H1 (cell line): ENCODE measurements around the gene FGFR2. TPM values are rescaled to one million over a fixed set of nuclear protein-coding genes. Genes with fewer than 3 reads are reported as not detected.
A peak's percentile ranks its signal among the peaks of the same experiment; 100 is the strongest.

Experiments used
- CTCF ChIA-PET: fragments of 300-600 bp; sonication (Branson Sonifier 250); formaldehyde crosslinking; loops from one replicate; lab custom pipeline; 2021; ENCODE audit not compliant: partially characterized antibody; lab: Charles Lee
- POLR2A ChIA-PET: fragments of 300-600 bp; sonication (Branson Sonifier 250); formaldehyde crosslinking; loops from one replicate; lab custom pipeline; 2021; ENCODE audit warnings: inconsistent platforms; ENCODE audit not compliant: partially characterized antibody; lab: Charles Lee
- DNase-seq, 2 experiments: peaks; one replicate each; pipeline versions ENCODE4 v3.0.0 to v3.0.0-alpha.2; 2010 to 2022; ENCODE audit warnings: low spot score in 2 of 2, low read depth in 1 of 2, mixed read lengths in 1 of 2
- FAIRE-seq: peaks from 2 replicates; lab custom pipeline; 2011; peaks lifted over from hg19 to GRCh38; lab: Jason Lieb, UNC
- H2AFZ ChIP-seq: 2 replicates; pipeline ENCODE4 v1.8.1; 2012; ENCODE audit warnings: low read length, inconsistent platforms
- H2AK5ac ChIP-seq: 2 replicates; pipeline ENCODE4 v1.6.1; 2013; ENCODE audit warnings: low read depth, low read length
- H2BK120ac ChIP-seq: replicated peaks from 2 replicates; pipeline ENCODE3; 2013; ENCODE audit warnings: low read depth, low read length, inconsistent platforms
- H2BK12ac ChIP-seq: 2 replicates; pipeline ENCODE4 v1.6.1; 2013; ENCODE audit warnings: low read depth, low read length
- H2BK15ac ChIP-seq: 2 replicates; pipeline ENCODE4 v1.6.1; 2013; ENCODE audit warnings: low read length
- H2BK20ac ChIP-seq: 2 replicates; pipeline ENCODE4 v1.6.1; 2013; ENCODE audit warnings: low read length
- H2BK5ac ChIP-seq: 2 replicates; pipeline ENCODE4 v1.6.1; 2013; ENCODE audit warnings: low read depth, low read length
- H3K14ac ChIP-seq: 2 replicates; pipeline ENCODE4 v1.6.1; 2013; ENCODE audit warnings: inconsistent platforms; ENCODE audit not compliant: insufficient read length
- H3K18ac ChIP-seq: 2 replicates; pipeline ENCODE4 v1.6.1; 2013; ENCODE audit warnings: low read length; ENCODE audit errors: extremely low read depth
- H3K23ac ChIP-seq: 2 replicates; pipeline ENCODE4 v1.6.1; 2013; ENCODE audit warnings: inconsistent platforms; ENCODE audit not compliant: insufficient read length
- H3K23me2 ChIP-seq: 2 replicates; pipeline ENCODE4 v1.6.1; 2013; ENCODE audit warnings: low read depth, low read length
- H3K27ac ChIP-seq: 2 replicates; pipeline ENCODE4 v1.6.1; 2011; ENCODE audit warnings: low read depth, low read length, inconsistent platforms
- H3K27me3 ChIP-seq, 4 experiments: replicated peaks in 1 of 4; 1 replicate in 1 of 4; 2 replicates in 3 of 4; pipeline versions ENCODE4 v1.6.1 to v1.8.1; 2011 to 2013; ENCODE audit warnings: low read length in 3 of 4, mild to moderate bottlenecking in 3 of 4, inconsistent platforms in 2 of 4, mixed read lengths in 2 of 4, moderate library complexity in 1 of 4; ENCODE audit not compliant: control insufficient read depth in 3 of 4, insufficient read depth in 3 of 4; ENCODE audit errors: extremely low read depth in 1 of 4
- H3K36me3 ChIP-seq, 4 experiments: 2 replicates each; pipeline versions ENCODE4 v1.6.1 to v1.8.1; 2011 to 2013; ENCODE audit warnings: mild to moderate bottlenecking in 4 of 4, low read length in 3 of 4, moderate library complexity in 2 of 4, control low read depth in 1 of 4, inconsistent platforms in 1 of 4; ENCODE audit not compliant: insufficient read depth in 4 of 4, control insufficient read depth in 2 of 4
- H3K4ac ChIP-seq: replicated peaks from 2 replicates; pipeline ENCODE3; 2013; ENCODE audit warnings: low read length, low read depth, mixed read lengths, inconsistent platforms; ENCODE audit not compliant: insufficient read length
- H3K4me1 ChIP-seq, 4 experiments: replicated peaks in 1 of 4; 1 replicate in 1 of 4; 2 replicates in 3 of 4; pipeline versions ENCODE4 v1.6.1 to v1.8.1; 2011 to 2013; ENCODE audit warnings: low read length in 3 of 4, inconsistent platforms in 2 of 4, mixed read lengths in 1 of 4; ENCODE audit not compliant: insufficient read depth in 4 of 4, control insufficient read depth in 3 of 4
- H3K4me2 ChIP-seq, 2 experiments: 2 replicates each; pipeline versions ENCODE4 v1.6.1 to v1.8.1; 2011 to 2013; ENCODE audit warnings: low read depth in 2 of 2, low read length in 2 of 2, control low read depth in 1 of 2, inconsistent platforms in 1 of 2, mild to moderate bottlenecking in 1 of 2; ENCODE audit not compliant: insufficient read depth in 1 of 2
- H3K4me3 ChIP-seq, 4 experiments: fragments of 200-600, 300-600 bp in 1 of 4; sonication (generic), shearing (Covaris generic), sonication (Bioruptor Twin) in 1 of 4; 2 replicates each; pipeline versions ENCODE4 v1.5.1 to v1.8.1; 2011 to 2016; ENCODE audit warnings: low read length in 4 of 4, low read depth in 3 of 4, control low read depth in 2 of 4, inconsistent platforms in 2 of 4, mild to moderate bottlenecking in 2 of 4, mixed read lengths in 1 of 4, moderate library complexity in 1 of 4; ENCODE audit not compliant: insufficient read depth in 2 of 4; ENCODE audit errors: extremely low read depth in 1 of 4
- H3K56ac ChIP-seq: replicated peaks from 2 replicates; pipeline ENCODE3; 2013; ENCODE audit warnings: low read depth, mild to moderate bottlenecking, mixed read lengths, low read length, inconsistent platforms; ENCODE audit not compliant: insufficient read length
- H3K79me1 ChIP-seq: 2 replicates; pipeline ENCODE4 v1.6.1; 2013; ENCODE audit warnings: low read depth, low read length, control low read depth
- H3K79me2 ChIP-seq, 2 experiments: 2 replicates each; pipeline versions ENCODE4 v1.6.1 to v1.8.1; 2012 to 2013; ENCODE audit warnings: low read length in 2 of 2, mild to moderate bottlenecking in 2 of 2, inconsistent platforms in 1 of 2; ENCODE audit not compliant: insufficient read depth in 2 of 2, control insufficient read depth in 1 of 2
- H3K9ac ChIP-seq, 4 experiments: replicated peaks in 1 of 4; 1 replicate in 1 of 4; 2 replicates in 3 of 4; pipeline versions ENCODE4 v1.6.1 to v1.8.1; 2011 to 2013; ENCODE audit warnings: low read depth in 3 of 4, low read length in 3 of 4, control low read depth in 2 of 4, mild to moderate bottlenecking in 2 of 4, moderate library complexity in 2 of 4, inconsistent platforms in 1 of 4; ENCODE audit errors: extremely low read depth in 1 of 4
- H3K9me3 ChIP-seq, 2 experiments: 2 replicates each; pipeline versions ENCODE4 v1.6.1 to v1.8.1; 2012 to 2013; ENCODE audit warnings: mild to moderate bottlenecking in 2 of 2, moderate library complexity in 2 of 2, control low read depth in 1 of 2, inconsistent platforms in 1 of 2, low read depth in 1 of 2, low read length in 1 of 2, mixed read lengths in 1 of 2; ENCODE audit not compliant: insufficient read depth in 2 of 2
- H4K20me1 ChIP-seq, 2 experiments: replicated peaks in 1 of 2; 2 replicates each; pipeline versions ENCODE3 to v1.8.1; 2011 to 2013; ENCODE audit warnings: inconsistent platforms in 2 of 2, low read length in 2 of 2, mild to moderate bottlenecking in 1 of 2; ENCODE audit not compliant: insufficient read depth in 2 of 2, control insufficient read depth in 1 of 2
- H4K5ac ChIP-seq: 2 replicates; pipeline ENCODE4 v1.6.1; 2013; ENCODE audit warnings: low read length, low read depth, mixed read lengths, inconsistent platforms; ENCODE audit not compliant: insufficient read length
- H4K8ac ChIP-seq: 2 replicates; pipeline ENCODE4 v1.8.0; 2013; ENCODE audit warnings: mild to moderate bottlenecking, moderate library complexity, low read length, inconsistent platforms; ENCODE audit not compliant: insufficient read depth; ENCODE audit errors: extremely low read depth
- H4K91ac ChIP-seq: replicated peaks from 2 replicates; pipeline ENCODE3; 2013; ENCODE audit warnings: low read length, mixed read lengths, inconsistent platforms; ENCODE audit not compliant: insufficient read length
- CEBPB ChIP-seq: IDR thresholded peaks from 2 replicates; pipeline ENCODE4 v1.6.1; 2012; ENCODE audit warnings: low read depth, low read length
- NRF1 ChIP-seq: IDR thresholded peaks from 2 replicates; pipeline ENCODE4 v1.6.1; 2011; ENCODE audit warnings: mild to moderate bottlenecking, low read depth, low read length, improper control_type of control experiment
- SIRT6 ChIP-seq: IDR thresholded peaks from one replicate; pipeline ENCODE4 v1.7.1; 2012; ENCODE audit warnings: low read length, inconsistent platforms
- WGBS, 2 experiments: shearing (Covaris generic) in 1 of 2; methylation state at CpG; one replicate each; pipeline versions ENCODE4 v1.1.6 to v1.1.7; 2013 to 2015; ENCODE audit warnings: low lambda C conversion rate in 2 of 2, mixed read lengths in 2 of 2, inconsistent platforms in 1 of 2, low coverage in 1 of 2, missing lambda C conversion rate in 1 of 2; ENCODE audit not compliant: insufficient replicate concordance in 2 of 2, insufficient coverage in 1 of 2, insufficient read length in 1 of 2; ENCODE audit errors: extremely low coverage in 1 of 2, missing lambda C conversion rate in 1 of 2; 5-methylcytosine and 5-hydroxymethylcytosine counted together
- polyA plus RNA-seq, 7 experiments: library from polyadenylated mRNA; depleted of rRNA in 3 of 7; stranded (reverse) in 5 of 7; unstranded in 2 of 7; fragments of >200 nt in 5 of 7; fragments of 200-250 nt in 2 of 7; gene quantifications; 1 replicate in 5 of 7; 2 replicates in 1 of 7; 4 replicates in 1 of 7; pipeline versions ENCODE4 v1.2.1 to v1.2.3, GENCODE V29; 2011 to 2013; ENCODE audit warnings: missing spikeins in 2 of 7, mixed read lengths in 2 of 7
- total RNA-seq: library from RNA; stranded (reverse); fragmentation: NEBNext Ultra II Directional; extraction: Animal tissue kit (Norgen Biotek cat#: 25700); gene quantifications from 2 replicates; pipeline ENCODE4 v1.2.1, GENCODE V29; 2021

Gene FGFR2
- total and polyA plus RNA-seq, 2 of the 8 experiments (the other 6 are each of a cell fraction or from before 2014, with no cell fraction given) = 50.2 to 81.2 TPM

- POLR2A ChIA-PET = interaction anchor here (0.9 to 1.5 kb wide), 2 partner anchors 26 to 65 kb away, joined by 3 to 6 read pairs; no protein-coding TSS in a partner anchor
- FAIRE-seq = no peak
- H3K79me2 ChIP-seq = peaks cover 4 to 89% of the 10 kb centered on the region in 2 experiments; a peak in 3 of 4 replicates
These were observed 66.4 kb downstream of the FGFR2 start for GRCh38 chr10:121531830-121532178.

More at GRCh38 chr10:121531830-121532178, 66.4 kb downstream of the FGFR2 start:
- no peak for DNase-seq
- Histone ChIP-seq H3K4me3 (no peak overlapping the region), H2AK5ac (no peak overlapping the region), H2BK12ac (no peak overlapping the region), H3K14ac (no peak overlapping the region), H4K8ac (no peak overlapping the region), H3K9ac (no peak overlapping the region), H4K20me1 (peaks cover 11 to 18% of the 10 kb centered on the region in 2 experiments), H2AFZ (no peak overlapping the region), H3K18ac (no peak overlapping the region), H3K27ac (no peak overlapping the region), H3K79me1 (peaks cover 26% of the 10 kb centered on the region), H3K4me1 (peaks cover 0 to 13% (median 9%) of the 10 kb centered on the region in 4 experiments; a peak in 4 of 7 replicates), H3K23me2 (no peaks in the 10 kb centered on the region), H2BK20ac (no peak overlapping the region), H4K5ac (no peak overlapping the region), H2BK5ac (no peak overlapping the region), H2BK15ac (no peak overlapping the region), H3K4ac (no peak overlapping the region), H3K9me3 (no peaks in the 10 kb centered on the region), H3K27me3 (no peaks in the 10 kb centered on the region), H2BK120ac (no peak overlapping the region), H3K23ac (no peak overlapping the region), H3K56ac (no peak overlapping the region), H3K36me3 (peaks cover 4 to 40% (median 9%) of the 10 kb centered on the region in 4 experiments; a peak in 5 of 8 replicates), H3K4me2 (no peak overlapping the region), H4K91ac (no peak overlapping the region)
- WGBS, 2 experiments = 95% methylated on average over 11 of the region's 11 CpGs; no CpG with 5 or more reads in 1 of the 2 experiments
- peak; percentile 81 for TF ChIP-seq CEBPB
- no peak for TF ChIP-seq NRF1
- no peak for TF ChIP-seq SIRT6
- CTCF ChIA-PET = interaction anchor here (0.6 to 0.9 kb wide), 2 partner anchors 35 to 368 kb away, joined by 3 read pairs; no protein-coding TSS in a partner anchor
